ENCODE results near the gene C20orf204. TPM values are rescaled to one million over a fixed set of nuclear protein-coding genes. Genes with fewer than 3 reads are reported as not detected.

The C20orf204 gene
- total RNA-seq, 1 donor, result 0.43 TPM

GRCh38 chr20:64074184-64074789 is 38.3 kb downstream of the C20orf204 start:
- TF ChIP-seq, protein P1, sequence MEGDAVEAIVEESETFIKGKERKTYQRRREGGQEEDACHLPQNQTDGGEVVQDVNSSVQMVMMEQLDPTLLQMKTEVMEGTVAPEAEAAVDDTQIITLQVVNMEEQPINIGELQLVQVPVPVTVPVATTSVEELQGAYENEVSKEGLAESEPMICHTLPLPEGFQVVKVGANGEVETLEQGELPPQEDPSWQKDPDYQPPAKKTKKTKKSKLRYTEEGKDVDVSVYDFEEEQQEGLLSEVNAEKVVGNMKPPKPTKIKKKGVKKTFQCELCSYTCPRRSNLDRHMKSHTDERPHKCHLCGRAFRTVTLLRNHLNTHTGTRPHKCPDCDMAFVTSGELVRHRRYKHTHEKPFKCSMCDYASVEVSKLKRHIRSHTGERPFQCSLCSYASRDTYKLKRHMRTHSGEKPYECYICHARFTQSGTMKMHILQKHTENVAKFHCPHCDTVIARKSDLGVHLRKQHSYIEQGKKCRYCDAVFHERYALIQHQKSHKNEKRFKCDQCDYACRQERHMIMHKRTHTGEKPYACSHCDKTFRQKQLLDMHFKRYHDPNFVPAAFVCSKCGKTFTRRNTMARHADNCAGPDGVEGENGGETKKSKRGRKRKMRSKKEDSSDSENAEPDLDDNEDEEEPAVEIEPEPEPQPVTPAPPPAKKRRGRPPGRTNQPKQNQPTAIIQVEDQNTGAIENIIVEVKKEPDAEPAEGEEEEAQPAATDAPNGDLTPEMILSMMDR (IDR thresholded peaks at IDR 0.05; ENCODE audit: insufficient read depth, low read depth, low read length), result no peak
- no peak for DNase-seq (ENCODE audit: low read depth)
- H3K4me3 ChIP-seq (ENCODE audit: low read depth, low read length), result no peak overlapping the region

DNA sequence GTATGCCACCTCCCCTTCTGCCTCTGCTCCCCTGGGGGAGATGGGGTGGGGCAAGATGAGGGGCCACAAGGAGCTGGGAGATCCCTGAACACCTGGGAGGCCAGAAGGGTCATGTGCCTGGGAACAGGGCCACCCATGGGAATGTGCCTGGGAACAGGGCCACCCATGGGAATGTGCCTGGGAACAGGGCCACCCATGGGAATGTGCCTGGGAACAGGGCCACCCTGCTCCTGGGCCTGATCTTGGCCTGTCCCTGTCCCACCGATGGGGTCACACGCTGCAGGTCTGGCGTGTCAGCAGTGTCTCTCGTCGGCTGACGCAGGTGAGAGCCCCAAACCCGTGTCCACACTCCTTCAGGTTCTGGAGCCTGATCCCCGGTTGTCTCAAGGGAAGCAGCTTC is 39.0 kb downstream of the C20orf204 start:
- TF ChIP-seq, protein P1 (IDR thresholded peaks at IDR 0.05; ENCODE audit: insufficient read depth, low read depth, low read length), result no peak
- no peak overlapping the region for H3K4me3 ChIP-seq (ENCODE audit: low read depth, low read length)
- DNase-seq (ENCODE audit: low read depth), result no peak

GRCh38 chr20:64075556-64075955 is 39.6 kb downstream of the C20orf204 start:
- no peak for DNase-seq (ENCODE audit: low read depth)
- no peak overlapping the region for H3K4me3 ChIP-seq (ENCODE audit: low read depth, low read length)
- TF ChIP-seq, protein P1 (IDR thresholded peaks at IDR 0.05; ENCODE audit: insufficient read depth, low read depth, low read length), result no peak

GRCh38 chr20:64076061-64076997 is 40.3 kb downstream of the C20orf204 start:
- TF ChIP-seq, protein P1 (IDR thresholded peaks at IDR 0.05; ENCODE audit: insufficient read depth, low read depth, low read length), result no peak
- no peak for DNase-seq (ENCODE audit: low read depth)
- no peak overlapping the region for H3K4me3 ChIP-seq (ENCODE audit: low read depth, low read length)

GRCh38 chr20:64077094-64077493 is 41.1 kb downstream of the C20orf204 start:
- H3K4me3 ChIP-seq (ENCODE audit: low read depth, low read length), result no peak overlapping the region
- TF ChIP-seq, protein P1 (IDR thresholded peaks at IDR 0.05; ENCODE audit: insufficient read depth, low read depth, low read length), result no peak
- DNase-seq (ENCODE audit: low read depth), result no peak

DNA sequence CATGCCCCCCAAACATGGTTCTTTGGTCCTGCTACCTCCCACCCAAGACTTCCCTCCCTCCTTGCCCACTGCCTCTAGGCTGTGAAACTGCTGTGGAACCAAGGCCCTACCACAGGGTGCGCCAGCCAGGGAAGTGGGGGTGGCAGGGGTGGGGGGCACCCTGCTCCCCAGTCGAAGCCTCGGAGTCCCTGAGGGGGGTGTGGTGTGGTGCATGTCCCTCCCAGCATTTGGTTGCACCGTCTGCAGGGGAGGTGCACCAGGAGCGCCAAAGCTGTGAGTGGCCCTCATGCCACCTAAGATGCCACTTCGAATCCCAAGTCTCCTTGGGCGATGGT is 41.5 kb downstream of the C20orf204 start:
- H3K4me3 ChIP-seq (ENCODE audit: low read depth, low read length), result no peak overlapping the region
- no peak for DNase-seq (ENCODE audit: low read depth)
- TF ChIP-seq, protein P1 (IDR thresholded peaks at IDR 0.05; ENCODE audit: insufficient read depth, low read depth, low read length), result no peak

Measured in fibroblast of villous mesenchyme (primary cell).